ENCODE data around the gene SH3BP2.

GRCh38 chr4:2878346-2878745 lies 85.5 kb downstream of the SH3BP2 start:
- TF ChIP-seq BACH2 (CRISPR knock-in tag; IDR thresholded peaks at IDR 0.05; ENCODE audit: borderline replicate concordance) (no peak), CSDC2 (CRISPR knock-in tag; IDR thresholded peaks at IDR 0.05) (no peak), OSR1 (CRISPR knock-in tag; IDR thresholded peaks at IDR 0.05) (no peak), PATZ1 (CRISPR knock-in tag; IDR thresholded peaks at IDR 0.05; ENCODE audit: borderline replicate concordance) (no peak), ARNTL (CRISPR knock-in tag; IDR thresholded peaks at IDR 0.05; ENCODE audit: borderline replicate concordance, low read depth) (no peak), GLIS3 (CRISPR knock-in tag; IDR thresholded peaks at IDR 0.05) (no peak), TCF4 (CRISPR knock-in tag; IDR thresholded peaks at IDR 0.05; ENCODE audit: borderline replicate concordance) (no peak), ISL1 (CRISPR knock-in tag; IDR thresholded peaks at IDR 0.05) (no peak), PPARA (CRISPR knock-in tag; IDR thresholded peaks at IDR 0.05; ENCODE audit: borderline replicate concordance) (no peak), TSHZ2 (CRISPR knock-in tag; IDR thresholded peaks at IDR 0.05) (no peak)

All from SK-N-SH treated with all-trans-retinoic acid at 6 μM for 48 hours (cell line).